ENCODE results near the gene CHRNA4. TPM values are rescaled to one million over a fixed set of nuclear protein-coding genes. Genes with fewer than 3 reads are reported as not detected.

The CHRNA4 gene
- polyA plus RNA-seq, 1 donor (not counting 4 experiments of a cell fraction or from before 2014, with no cell fraction given), result not detected

- Histone ChIP-seq H3K79me2 (ENCODE audit: control insufficient read depth, insufficient read depth, low read length) (no peaks in the 10 kb centered on the region), H3K27ac (ENCODE audit: control insufficient read depth, insufficient read depth, low read length) (no peak overlapping the region), H2AFZ (ENCODE audit: control insufficient read depth, low read length) (no peak overlapping the region), H3K9me3 (ENCODE audit: control insufficient read depth, low read depth, low read length) (no peaks in the 10 kb centered on the region), H3K4me2 (ENCODE audit: control insufficient read depth, extremely low read depth, insufficient read depth, low read depth, low read length) (no peak overlapping the region), H3K9me1 (ENCODE audit: control insufficient read depth, extremely low read depth, insufficient read depth, low read length) (no peaks in the 10 kb centered on the region), H3K4me1 (ENCODE audit: control insufficient read depth, extremely low read depth, insufficient read depth, low read length) (no peaks in the 10 kb centered on the region), H3K27me3 (ENCODE audit: control insufficient read depth, extremely low read depth, insufficient read depth, low read length) (peaks cover 35% of the 10 kb centered on the region), H3K9ac (ENCODE audit: control insufficient read depth, extremely low read depth, insufficient read depth, low read length) (no peak overlapping the region), H3K4me3 (ENCODE audit: control insufficient read depth in 2 of 3, extremely low read depth in 1 of 3, insufficient read depth in 2 of 3, low read depth in 1 of 3, low read length in 3 of 3) (no peak overlapping the region), H3K36me3 (ENCODE audit: control insufficient read depth in 2 of 2, extremely low read depth in 1 of 2, insufficient read depth in 2 of 2, low read length in 2 of 2) (no peaks in the 10 kb centered on the region), H4K20me1 (ENCODE audit: control insufficient read depth, extremely low read depth, insufficient read depth, low read length) (no peaks in the 10 kb centered on the region)
- no peak for DNase-seq (ENCODE audit: low read depth, low spot score)
- dilution Hi-C loops (cut with MboI; ENCODE audit: extremely low pct_ligation_motif_present, low sequenced_read_pairs), result no loop called here
- TF ChIP-seq CTCF (optimal IDR thresholded peaks at IDR 0.05 in 1 of 3, IDR thresholded peaks at IDR 0.05 in 1 of 3, conservative IDR thresholded peaks at IDR 0.05 in 1 of 3; ENCODE audit: extremely low read depth in 1 of 3, insufficient read depth in 2 of 3, low read length in 3 of 3) (no peak), EZH2 (IDR thresholded peaks at IDR 0.05; ENCODE audit: low read length) (no peak)
- FAIRE-seq, result no peak
Measured at GRCh38 chr20:63376283-63377250, 15.4 kb upstream of the CHRNA4 start.

GRCh38 chr20:63375438-63375837 is 14.3 kb upstream of the CHRNA4 start:
- Histone ChIP-seq H3K36me3 (ENCODE audit: control insufficient read depth in 2 of 2, extremely low read depth in 1 of 2, insufficient read depth in 2 of 2, low read length in 2 of 2) (no peaks in the 10 kb centered on the region), H3K9me3 (ENCODE audit: control insufficient read depth, low read depth, low read length) (no peaks in the 10 kb centered on the region), H3K27me3 (ENCODE audit: control insufficient read depth, extremely low read depth, insufficient read depth, low read length) (peaks cover 44% of the 10 kb centered on the region), H3K4me2 (ENCODE audit: control insufficient read depth, extremely low read depth, insufficient read depth, low read depth, low read length) (no peak overlapping the region), H3K4me3 (ENCODE audit: control insufficient read depth in 2 of 3, extremely low read depth in 1 of 3, insufficient read depth in 2 of 3, low read depth in 1 of 3, low read length in 3 of 3) (no peak overlapping the region), H3K79me2 (ENCODE audit: control insufficient read depth, insufficient read depth, low read length) (no peaks in the 10 kb centered on the region), H3K9me1 (ENCODE audit: control insufficient read depth, extremely low read depth, insufficient read depth, low read length) (no peaks in the 10 kb centered on the region), H3K27ac (ENCODE audit: control insufficient read depth, insufficient read depth, low read length) (no peak overlapping the region), H3K4me1 (ENCODE audit: control insufficient read depth, extremely low read depth, insufficient read depth, low read length) (no peaks in the 10 kb centered on the region), H4K20me1 (ENCODE audit: control insufficient read depth, extremely low read depth, insufficient read depth, low read length) (no peaks in the 10 kb centered on the region), H3K9ac (ENCODE audit: control insufficient read depth, extremely low read depth, insufficient read depth, low read length) (no peak overlapping the region), H2AFZ (ENCODE audit: control insufficient read depth, low read length) (no peak overlapping the region)
- no peak for TF ChIP-seq CTCF (optimal IDR thresholded peaks at IDR 0.05 in 1 of 3, IDR thresholded peaks at IDR 0.05 in 1 of 3, conservative IDR thresholded peaks at IDR 0.05 in 1 of 3; ENCODE audit: extremely low read depth in 1 of 3, insufficient read depth in 2 of 3, low read length in 3 of 3)
- no peak for DNase-seq (ENCODE audit: low read depth, low spot score)
- dilution Hi-C loops (cut with MboI; ENCODE audit: extremely low pct_ligation_motif_present, low sequenced_read_pairs), result no loop called here
- no peak for FAIRE-seq
